ENCODE data around the gene MMP3. TPM values are rescaled to one million over a fixed set of nuclear protein-coding genes. Genes with fewer than 3 reads are reported as not detected.

Gene MMP3
- polyA plus RNA-seq, 3 donors: not detected

DNA sequence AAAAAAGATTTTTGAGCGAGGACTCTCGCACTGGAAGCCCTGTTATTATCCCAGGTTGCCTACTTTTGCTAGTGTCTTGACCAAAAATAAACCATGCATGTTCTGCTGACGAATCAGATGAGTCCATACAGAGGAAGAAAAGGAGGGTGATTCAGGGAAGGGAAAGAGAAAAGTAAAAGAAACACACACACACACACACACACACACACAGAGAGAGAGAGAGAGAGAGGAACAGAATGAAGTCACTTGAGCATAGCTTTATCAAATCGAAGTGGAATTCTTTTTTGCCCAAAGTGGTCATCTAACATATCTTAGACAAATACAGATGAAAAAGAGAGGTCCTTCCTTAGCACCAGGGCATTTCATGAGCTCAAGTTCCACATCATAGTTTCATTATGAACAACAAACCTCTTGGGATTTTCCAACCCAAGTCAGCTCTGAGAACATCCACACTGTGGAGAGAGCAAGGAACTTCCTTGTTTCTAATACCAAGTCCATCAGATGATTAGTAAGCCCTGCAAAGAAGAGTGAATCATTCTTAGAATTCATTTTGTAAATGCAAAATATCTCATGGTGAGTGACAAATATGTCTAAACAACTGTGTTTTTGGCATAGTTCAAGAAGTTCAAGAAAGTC, 39.1 kb upstream of the MMP3 start:
- H3K27ac ChIP-seq (ENCODE audit: low read depth in 1 of 2, low read length in 2 of 2): no peak overlapping the region
- DNase-seq: peak in 1 of 3 donors; percentile 53
- H3K4me3 Mint-ChIP-seq: no peak overlapping the region
- H3K36me3 ChIP-seq (replicated peaks in 1 of 2; ENCODE audit: control insufficient read depth in 1 of 2, insufficient read depth in 2 of 2, low read length in 2 of 2): no peaks in the 10 kb centered on the region
- no peaks in the 10 kb centered on the region for H3K27me3 ChIP-seq (ENCODE audit: control insufficient read depth in 2 of 2, insufficient read depth in 2 of 2, low read length in 2 of 2)
- H3K4me1 ChIP-seq (ENCODE audit: control insufficient read depth in 1 of 2, insufficient read depth in 2 of 2, low read length in 2 of 2): no peaks in the 10 kb centered on the region
- H3K9me3 Mint-ChIP-seq: peaks cover 0 to 2% (median 0%) of the 10 kb centered on the region in 7 donors
- no peak overlapping the region for H3K27ac Mint-ChIP-seq
- no peaks in the 10 kb centered on the region for H3K4me1 Mint-ChIP-seq
- no peak overlapping the region for H2AFZ ChIP-seq (ENCODE audit: insufficient read depth, low read depth, low read length, poor library complexity, severe bottlenecking)
- no peak overlapping the region for H3K9ac ChIP-seq (ENCODE audit: insufficient read depth, low read length, poor library complexity, severe bottlenecking)
- no peaks in the 10 kb centered on the region for H3K9me3 ChIP-seq (replicated peaks in 1 of 2; ENCODE audit: control insufficient read depth in 1 of 2, insufficient read depth in 1 of 2, low read length in 2 of 2)
- no peaks in the 10 kb centered on the region for H3K36me3 Mint-ChIP-seq
- no peaks in the 10 kb centered on the region for H4K20me1 ChIP-seq (ENCODE audit: insufficient read depth, low read length)
- H3K4me2 ChIP-seq (replicated peaks; ENCODE audit: extremely low read depth, low read length, poor library complexity, severe bottlenecking): no peak overlapping the region
- WGBS (ENCODE audit: insufficient coverage): 100% methylated on average over 2 of the region's 4 CpGs
- intact Hi-C loops (cut with micrococcal nuclease): no loop called here
- H3K4me3 ChIP-seq (replicated peaks in 1 of 3; ENCODE audit: low read depth in 2 of 3, low read length in 3 of 3): no peak overlapping the region
- TF ChIP-seq, protein P1, sequence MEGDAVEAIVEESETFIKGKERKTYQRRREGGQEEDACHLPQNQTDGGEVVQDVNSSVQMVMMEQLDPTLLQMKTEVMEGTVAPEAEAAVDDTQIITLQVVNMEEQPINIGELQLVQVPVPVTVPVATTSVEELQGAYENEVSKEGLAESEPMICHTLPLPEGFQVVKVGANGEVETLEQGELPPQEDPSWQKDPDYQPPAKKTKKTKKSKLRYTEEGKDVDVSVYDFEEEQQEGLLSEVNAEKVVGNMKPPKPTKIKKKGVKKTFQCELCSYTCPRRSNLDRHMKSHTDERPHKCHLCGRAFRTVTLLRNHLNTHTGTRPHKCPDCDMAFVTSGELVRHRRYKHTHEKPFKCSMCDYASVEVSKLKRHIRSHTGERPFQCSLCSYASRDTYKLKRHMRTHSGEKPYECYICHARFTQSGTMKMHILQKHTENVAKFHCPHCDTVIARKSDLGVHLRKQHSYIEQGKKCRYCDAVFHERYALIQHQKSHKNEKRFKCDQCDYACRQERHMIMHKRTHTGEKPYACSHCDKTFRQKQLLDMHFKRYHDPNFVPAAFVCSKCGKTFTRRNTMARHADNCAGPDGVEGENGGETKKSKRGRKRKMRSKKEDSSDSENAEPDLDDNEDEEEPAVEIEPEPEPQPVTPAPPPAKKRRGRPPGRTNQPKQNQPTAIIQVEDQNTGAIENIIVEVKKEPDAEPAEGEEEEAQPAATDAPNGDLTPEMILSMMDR (IDR thresholded peaks at IDR 0.05): no peak
- H3K27me3 Mint-ChIP-seq (ENCODE audit: low read depth in 3 of 3): peaks cover 1 to 12% (median 4%) of the 10 kb centered on the region in 3 donors
- H3K79me2 ChIP-seq (ENCODE audit: insufficient read depth, low read length): no peaks in the 10 kb centered on the region

DNA sequence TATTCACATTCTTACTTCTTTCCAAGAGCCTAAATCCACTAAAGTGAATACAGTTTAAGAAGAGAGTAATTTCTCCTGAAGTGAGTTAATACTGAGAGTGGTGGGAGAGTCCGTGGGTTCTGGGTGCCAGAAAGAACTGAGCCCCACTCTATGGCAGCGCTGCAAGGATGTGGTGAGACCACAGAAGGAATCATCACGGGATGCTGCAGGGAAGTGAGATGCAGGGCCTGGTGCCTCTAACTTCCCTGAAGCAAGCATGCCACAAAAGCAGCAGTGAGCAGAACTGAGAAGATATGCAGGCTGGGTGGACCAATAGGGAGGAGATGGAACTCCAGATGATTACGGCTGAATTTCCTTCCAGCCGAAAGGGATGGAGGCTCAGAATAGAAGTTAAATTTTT, 36.4 kb upstream of the MMP3 start:
- no peak for DNase-seq
- TF ChIP-seq, protein P1 (IDR thresholded peaks at IDR 0.05): no peak
- intact Hi-C loops (cut with micrococcal nuclease): no loop called here
- no peak overlapping the region for H3K9ac ChIP-seq (ENCODE audit: insufficient read depth, low read length, poor library complexity, severe bottlenecking)
- no peak overlapping the region for H2AFZ ChIP-seq (ENCODE audit: insufficient read depth, low read depth, low read length, poor library complexity, severe bottlenecking)
- no peaks in the 10 kb centered on the region for H3K27me3 ChIP-seq (ENCODE audit: control insufficient read depth in 2 of 2, insufficient read depth in 2 of 2, low read length in 2 of 2)
- H3K4me2 ChIP-seq (replicated peaks; ENCODE audit: extremely low read depth, low read length, poor library complexity, severe bottlenecking): no peak overlapping the region
- H3K4me3 Mint-ChIP-seq: no peak overlapping the region
- 35% methylated on average over 5 of the region's 5 CpGs for whole genome bisulfite sequencing (ENCODE audit: insufficient coverage)
- H4K20me1 ChIP-seq (ENCODE audit: insufficient read depth, low read length): no peaks in the 10 kb centered on the region
- H3K4me3 ChIP-seq (replicated peaks in 1 of 3; ENCODE audit: low read depth in 2 of 3, low read length in 3 of 3): no peak overlapping the region
- H3K9me3 ChIP-seq (replicated peaks in 1 of 2; ENCODE audit: control insufficient read depth in 1 of 2, insufficient read depth in 1 of 2, low read length in 2 of 2): no peaks in the 10 kb centered on the region
- H3K4me1 ChIP-seq (ENCODE audit: control insufficient read depth in 1 of 2, insufficient read depth in 2 of 2, low read length in 2 of 2): no peaks in the 10 kb centered on the region
- no peaks in the 10 kb centered on the region for H3K36me3 ChIP-seq (replicated peaks in 1 of 2; ENCODE audit: control insufficient read depth in 1 of 2, insufficient read depth in 2 of 2, low read length in 2 of 2)
- H3K27ac ChIP-seq (ENCODE audit: low read depth in 1 of 2, low read length in 2 of 2): no peak overlapping the region
- peaks cover 0 to 9% (median 3%) of the 10 kb centered on the region in 3 donors for H3K27me3 Mint-ChIP-seq (ENCODE audit: low read depth in 3 of 3)
- no peaks in the 10 kb centered on the region for H3K4me1 Mint-ChIP-seq
- H3K27ac Mint-ChIP-seq: no peak overlapping the region
- H3K79me2 ChIP-seq (ENCODE audit: insufficient read depth, low read length): no peaks in the 10 kb centered on the region
- H3K36me3 Mint-ChIP-seq: no peaks in the 10 kb centered on the region
- peaks cover 0 to 2% (median 0%) of the 10 kb centered on the region in 7 donors for H3K9me3 Mint-ChIP-seq

Data from CD14-positive monocyte (primary cell).